H9 (cell line): ENCODE results near the gene TCF7L2. TPM values are rescaled to one million over a fixed set of nuclear protein-coding genes. Genes with fewer than 3 reads are reported as not detected.

Source experiments
- DNase-seq: peaks from one replicate; pipeline ENCODE4 v3.0.0-alpha.2; 2017
- H2AFZ ChIP-seq: one replicate; pipeline ENCODE4 v1.6.1; 2013; ENCODE audit warnings: mild to moderate bottlenecking, low read length, control low read depth, moderate library complexity
- H2AK5ac ChIP-seq: 2 replicates; pipeline ENCODE4 v1.6.1; 2013; ENCODE audit warnings: low read length, control low read depth, mixed read lengths; ENCODE audit not compliant: insufficient read length
- H2BK120ac ChIP-seq: one replicate; pipeline ENCODE4 v1.6.1; 2013; ENCODE audit warnings: low read depth, mild to moderate bottlenecking, low read length, control low read depth, inconsistent platforms; ENCODE audit not compliant: poor library complexity, severe bottlenecking
- H2BK12ac ChIP-seq: 2 replicates; pipeline ENCODE4 v1.6.1; 2013; ENCODE audit warnings: low read length, control low read depth, mixed read lengths, low read depth; ENCODE audit not compliant: insufficient read length
- H2BK15ac ChIP-seq: 2 replicates; pipeline ENCODE4 v1.6.1; 2013; ENCODE audit warnings: low read depth, low read length, control low read depth
- H2BK20ac ChIP-seq: one replicate; pipeline ENCODE4 v1.6.1; 2013; ENCODE audit warnings: low read depth, mild to moderate bottlenecking, low read length, control low read depth, inconsistent platforms; ENCODE audit not compliant: poor library complexity, severe bottlenecking
- H2BK5ac ChIP-seq: 2 replicates; pipeline ENCODE4 v1.6.1; 2013; ENCODE audit warnings: low read length, control low read depth, mixed read lengths; ENCODE audit not compliant: insufficient read length
- H3K14ac ChIP-seq: 2 replicates; pipeline ENCODE4 v1.6.1; 2013; ENCODE audit warnings: low read length, control low read depth; ENCODE audit not compliant: insufficient read depth
- H3K18ac ChIP-seq: 2 replicates; pipeline ENCODE4 v1.6.1; 2013; ENCODE audit warnings: low read depth, mild to moderate bottlenecking, mixed read lengths, low read length, control low read depth; ENCODE audit not compliant: insufficient read length
- H3K23ac ChIP-seq: 2 replicates; pipeline ENCODE4 v1.6.1; 2013; ENCODE audit warnings: low read length, control low read depth, mixed read lengths, low read depth; ENCODE audit not compliant: insufficient read length
- H3K23me2 ChIP-seq: 2 replicates; pipeline ENCODE4 v1.6.1; 2013; ENCODE audit warnings: low read depth, mild to moderate bottlenecking, mixed read lengths, low read length, control low read depth; ENCODE audit not compliant: insufficient read length, poor library complexity, severe bottlenecking
- H3K27ac ChIP-seq: 2 replicates; pipeline ENCODE4 v1.5.1; 2013; ENCODE audit warnings: low read length, control low read depth, mixed read lengths, low read depth; ENCODE audit not compliant: insufficient read length
- H3K27me3 ChIP-seq: 2 replicates; pipeline ENCODE4 v1.6.1; 2013; ENCODE audit warnings: low read length, control low read depth, inconsistent platforms; ENCODE audit not compliant: insufficient read depth
- H3K4ac ChIP-seq: 2 replicates; pipeline ENCODE4 v1.6.1; 2013; ENCODE audit warnings: low read depth, mild to moderate bottlenecking, control low read depth, inconsistent platforms, low read length, moderate library complexity
- H3K4me1 ChIP-seq: 2 replicates; pipeline ENCODE4 v1.6.1; 2013; ENCODE audit warnings: low read length, control low read depth, inconsistent platforms; ENCODE audit not compliant: insufficient read depth
- H3K4me2 ChIP-seq: 2 replicates; pipeline ENCODE4 v1.6.1; 2013; ENCODE audit warnings: low read length, control low read depth, mixed read lengths; ENCODE audit not compliant: insufficient read length, insufficient read depth
- H3K56ac ChIP-seq: 2 replicates; pipeline ENCODE4 v1.6.1; 2013; ENCODE audit warnings: low read depth, mild to moderate bottlenecking, mixed read lengths, low read length, control low read depth; ENCODE audit not compliant: insufficient read length
- H3K79me1 ChIP-seq: 2 replicates; pipeline ENCODE4 v1.6.1; 2013; ENCODE audit warnings: low read depth, mild to moderate bottlenecking, moderate library complexity, low read length, control low read depth, inconsistent platforms; ENCODE audit not compliant: insufficient read depth, poor library complexity, severe bottlenecking
- H3K79me2 ChIP-seq: 2 replicates; pipeline ENCODE4 v1.6.1; 2013; ENCODE audit warnings: low read length, control low read depth, inconsistent platforms; ENCODE audit not compliant: insufficient read depth
- H3K9ac ChIP-seq: 2 replicates; pipeline ENCODE4 v1.6.1; 2013; ENCODE audit warnings: low read length, control low read depth, mixed read lengths; ENCODE audit not compliant: insufficient read length; ENCODE audit errors: extremely low read depth
- H3K9me3 ChIP-seq: one replicate; pipeline ENCODE4 v1.6.1; 2013; ENCODE audit warnings: low read depth, low read length, inconsistent platforms; ENCODE audit not compliant: control insufficient read depth
- H3T11ph ChIP-seq: one replicate; pipeline ENCODE4 v1.6.1; 2013; ENCODE audit warnings: mild to moderate bottlenecking, low read length, control low read depth, inconsistent platforms
- H4K20me1 ChIP-seq: one replicate; pipeline ENCODE4 v1.6.1; 2013; ENCODE audit not compliant: control insufficient read depth, insufficient read length, insufficient read depth
- H4K5ac ChIP-seq: 2 replicates; pipeline ENCODE4 v1.6.1; 2013; ENCODE audit warnings: low read depth, mild to moderate bottlenecking, mixed read lengths, low read length, control low read depth; ENCODE audit not compliant: insufficient read length
- H4K8ac ChIP-seq: replicated peaks from 2 replicates; pipeline ENCODE4 v1.6.1; 2013; ENCODE audit warnings: low read length, control low read depth, mixed read lengths, low read depth; ENCODE audit not compliant: insufficient read length
- H4K91ac ChIP-seq: 2 replicates; pipeline ENCODE4 v1.6.1; 2013; ENCODE audit warnings: low read depth, mild to moderate bottlenecking, moderate library complexity, mixed read lengths, low read length, control low read depth; ENCODE audit not compliant: insufficient read length
- H3K27ac Mint-ChIP-seq, 3 experiments: 2 replicates in 2 of 3; 3 replicates in 1 of 3; pipeline ENCODE4 v1.8.0; 2020 to 2021; ENCODE audit warnings: mixed read lengths in 3 of 3, mild to moderate bottlenecking in 1 of 3, moderate library complexity in 1 of 3
- H3K27me3 Mint-ChIP-seq: 2 replicates; pipeline ENCODE4 v1.8.0; 2021; ENCODE audit warnings: low read depth, mild to moderate bottlenecking, moderate library complexity, mixed read lengths
- H3K36me3 Mint-ChIP-seq, 3 experiments: 2 replicates in 2 of 3; 3 replicates in 1 of 3; pipeline ENCODE4 v1.8.0; 2020 to 2021; ENCODE audit warnings: low read depth in 3 of 3, mixed read lengths in 3 of 3; ENCODE audit not compliant: insufficient read depth in 1 of 3
- H3K4me1 Mint-ChIP-seq, 2 experiments: 2 replicates each; pipeline ENCODE4 v1.8.0; 2020; ENCODE audit warnings: mixed read lengths in 2 of 2
- H3K4me3 Mint-ChIP-seq, 2 experiments: 2 replicates in 1 of 2; 3 replicates in 1 of 2; pipeline ENCODE4 v1.8.0; 2020 to 2021; ENCODE audit warnings: mild to moderate bottlenecking in 2 of 2, mixed read lengths in 2 of 2, moderate library complexity in 1 of 2
- H3K9me3 Mint-ChIP-seq, 2 experiments: 2 replicates in 1 of 2; 3 replicates in 1 of 2; pipeline ENCODE4 v1.8.0; 2020; ENCODE audit warnings: mild to moderate bottlenecking in 2 of 2, mixed read lengths in 2 of 2, moderate library complexity in 1 of 2
- CTCF ChIP-seq: fragments of 200-600 bp; sonication (generic); conservative IDR thresholded peaks from 3 replicates; pipeline ENCODE4 v1.8.0; 2021; ENCODE audit warnings: antibody characterized with exemption, mild to moderate bottlenecking
- WGBS: extraction: QIAGEN DNeasy Blood & Tissue Kit; methylation state at CpG from one replicate; pipeline ENCODE4 v1.1.7; 2013; ENCODE audit warnings: missing lambda C conversion rate, low lambda C conversion rate, mixed read lengths; ENCODE audit not compliant: insufficient read length; ENCODE audit errors: extremely low coverage; 5-methylcytosine and 5-hydroxymethylcytosine counted together
- total RNA-seq: library from RNA; stranded (reverse); gene quantifications from 2 replicates; pipeline ENCODE4 v1.2.1, GENCODE V29; 2021

Gene TCF7L2
- total RNA-seq, 1 experiment from 2014 or later, result 71.1 TPM

GRCh38 chr10:113093188-113094113, 143.4 kb downstream of the TCF7L2 start:
- no peak overlapping the region for H3K56ac ChIP-seq
- H3K4ac ChIP-seq, result no peak overlapping the region
- H3K4me1 ChIP-seq, result peaks cover 7% of the 10 kb centered on the region; the same call in 1 of the 2 replicates
- no peak overlapping the region for H4K8ac ChIP-seq
- no peak overlapping the region for H2AFZ ChIP-seq
- no peak overlapping the region for H2BK5ac ChIP-seq
- no peak overlapping the region for H2AK5ac ChIP-seq
- no peaks in the 10 kb centered on the region for H3K23me2 ChIP-seq
- H4K91ac ChIP-seq, result no peak overlapping the region
- no peak overlapping the region for H4K5ac ChIP-seq
- WGBS, result no CpG with 5 or more reads among the region's 10 CpGs
- no peaks in the 10 kb centered on the region for H3K9me3 Mint-ChIP-seq
- no peaks in the 10 kb centered on the region for H3K27me3 Mint-ChIP-seq
- no peak overlapping the region for H2BK20ac ChIP-seq
- no peak overlapping the region for H3K27ac ChIP-seq
- peak overlapping the region; percentile 37 to 79 (median 54); a peak in 5 of 7 replicates for H3K27ac Mint-ChIP-seq
- H4K20me1 ChIP-seq, result no peaks in the 10 kb centered on the region
- H3K4me2 ChIP-seq, result no peak overlapping the region
- no peak overlapping the region for H3K14ac ChIP-seq
- peaks cover 2% of the 10 kb centered on the region; the same call in 1 of the 2 replicates for H3K79me2 ChIP-seq
- H3K36me3 Mint-ChIP-seq, result peaks cover 17 to 75% (median 62%) of the 10 kb centered on the region in 3 experiments
- no peak overlapping the region for H2BK15ac ChIP-seq
- no peak overlapping the region for H3K9ac ChIP-seq
- peak; percentile 15 for DNase-seq
- H3K4me3 Mint-ChIP-seq, result no peak overlapping the region
- TF ChIP-seq CTCF, result no peak
- no peak overlapping the region for H2BK120ac ChIP-seq
- H3T11ph ChIP-seq, result no peak overlapping the region
- H2BK12ac ChIP-seq, result no peak overlapping the region
- H3K79me1 ChIP-seq, result peaks cover 17% of the 10 kb centered on the region
- peaks cover 38 to 42% of the 10 kb centered on the region in 2 experiments for H3K4me1 Mint-ChIP-seq
- no peaks in the 10 kb centered on the region for H3K9me3 ChIP-seq
- H3K27me3 ChIP-seq, result no peaks in the 10 kb centered on the region
- no peak overlapping the region for H3K23ac ChIP-seq
- no peak overlapping the region for H3K18ac ChIP-seq
